Measurements from ENCODE around the gene PPIL3. TPM values are rescaled to one million over a fixed set of nuclear protein-coding genes. Genes with fewer than 3 reads are reported as not detected.

Gene PPIL3
- total RNA-seq, 1 donor from 2014 or later = 27.3 TPM

DNA sequence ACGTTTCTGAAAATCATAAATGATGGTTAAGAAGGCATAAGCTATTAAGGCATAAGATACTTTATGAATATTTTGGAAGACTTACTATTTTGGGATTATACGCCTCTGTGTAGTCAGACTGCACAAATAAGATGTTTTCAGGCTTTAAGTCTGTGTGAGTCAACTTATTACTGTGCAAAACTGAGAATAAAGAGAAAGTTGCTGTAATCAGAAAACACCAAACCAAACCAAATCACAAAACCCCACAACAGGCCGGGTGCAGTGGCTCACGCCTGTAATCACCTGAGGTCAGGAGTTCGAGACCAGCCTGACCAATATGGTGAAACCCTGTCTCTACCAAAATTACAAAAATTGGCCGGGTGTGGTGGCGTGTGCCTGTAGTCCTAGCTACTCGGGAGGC, 32.1 kb downstream of the PPIL3 start:
- Histone ChIP-seq H3K27ac (replicated peaks) (no peak overlapping the region), H3K36me3 (peaks cover 95% of the 10 kb centered on the region), H3K4me1 (peaks cover 63% of the 10 kb centered on the region), H3K27me3 (ENCODE audit: low read depth) (no peaks in the 10 kb centered on the region), H3K9me3 (replicated peaks) (no peaks in the 10 kb centered on the region), H3K4me3 (no peak overlapping the region)
- intact Hi-C loops (cut with micrococcal nuclease) = no loop called here
- DNase-seq = no peak
- TF ChIP-seq, protein P1, sequence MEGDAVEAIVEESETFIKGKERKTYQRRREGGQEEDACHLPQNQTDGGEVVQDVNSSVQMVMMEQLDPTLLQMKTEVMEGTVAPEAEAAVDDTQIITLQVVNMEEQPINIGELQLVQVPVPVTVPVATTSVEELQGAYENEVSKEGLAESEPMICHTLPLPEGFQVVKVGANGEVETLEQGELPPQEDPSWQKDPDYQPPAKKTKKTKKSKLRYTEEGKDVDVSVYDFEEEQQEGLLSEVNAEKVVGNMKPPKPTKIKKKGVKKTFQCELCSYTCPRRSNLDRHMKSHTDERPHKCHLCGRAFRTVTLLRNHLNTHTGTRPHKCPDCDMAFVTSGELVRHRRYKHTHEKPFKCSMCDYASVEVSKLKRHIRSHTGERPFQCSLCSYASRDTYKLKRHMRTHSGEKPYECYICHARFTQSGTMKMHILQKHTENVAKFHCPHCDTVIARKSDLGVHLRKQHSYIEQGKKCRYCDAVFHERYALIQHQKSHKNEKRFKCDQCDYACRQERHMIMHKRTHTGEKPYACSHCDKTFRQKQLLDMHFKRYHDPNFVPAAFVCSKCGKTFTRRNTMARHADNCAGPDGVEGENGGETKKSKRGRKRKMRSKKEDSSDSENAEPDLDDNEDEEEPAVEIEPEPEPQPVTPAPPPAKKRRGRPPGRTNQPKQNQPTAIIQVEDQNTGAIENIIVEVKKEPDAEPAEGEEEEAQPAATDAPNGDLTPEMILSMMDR (IDR thresholded peaks at IDR 0.05; ENCODE audit: borderline replicate concordance) = no peak

DNA sequence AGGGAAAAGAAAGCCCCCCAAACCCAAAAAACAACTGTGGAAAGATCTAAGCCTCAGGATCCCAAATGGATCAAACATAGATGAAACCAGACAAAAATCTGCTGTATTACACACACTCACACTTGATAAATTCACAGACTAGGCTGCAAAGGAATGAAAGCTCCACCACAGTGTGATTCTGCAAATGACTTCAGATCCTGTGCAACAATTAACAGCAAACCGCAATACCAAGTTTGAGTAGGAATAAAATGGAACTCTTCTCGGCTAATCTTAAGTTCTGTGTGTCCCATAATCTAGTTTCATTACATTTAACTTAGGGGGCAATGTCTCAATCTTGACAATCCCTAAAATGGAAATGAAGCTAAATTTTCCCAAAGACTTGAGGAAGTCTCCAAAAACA, 36.3 kb downstream of the PPIL3 start:
- H3K27ac ChIP-seq (replicated peaks) = no peak overlapping the region
- H3K4me1 ChIP-seq = peaks cover 21% of the 10 kb centered on the region
- no peak overlapping the region for H3K4me3 ChIP-seq
- no peaks in the 10 kb centered on the region for H3K9me3 ChIP-seq (replicated peaks)
- no peaks in the 10 kb centered on the region for H3K27me3 ChIP-seq (ENCODE audit: low read depth)
- TF ChIP-seq, protein P1 (IDR thresholded peaks at IDR 0.05; ENCODE audit: borderline replicate concordance) = no peak
- intact Hi-C loops (cut with micrococcal nuclease) = no loop called here
- no peak for DNase-seq
- H3K36me3 ChIP-seq = peaks cover 71% of the 10 kb centered on the region

- DNase-seq = no peak
- H3K36me3 ChIP-seq = peaks cover 62% of the 10 kb centered on the region
- intact Hi-C loops (cut with micrococcal nuclease) = no loop called here
- H3K27me3 ChIP-seq (ENCODE audit: low read depth) = no peaks in the 10 kb centered on the region
- TF ChIP-seq, protein P1 (IDR thresholded peaks at IDR 0.05; ENCODE audit: borderline replicate concordance) = no peak
- no peak overlapping the region for H3K4me3 ChIP-seq
- peaks cover 12% of the 10 kb centered on the region for H3K4me1 ChIP-seq
- no peak overlapping the region for H3K27ac ChIP-seq (replicated peaks)
- H3K9me3 ChIP-seq (replicated peaks) = no peaks in the 10 kb centered on the region
Observed at GRCh38 chr2:200851398-200852248, 37.3 kb downstream of the PPIL3 start.

DNA sequence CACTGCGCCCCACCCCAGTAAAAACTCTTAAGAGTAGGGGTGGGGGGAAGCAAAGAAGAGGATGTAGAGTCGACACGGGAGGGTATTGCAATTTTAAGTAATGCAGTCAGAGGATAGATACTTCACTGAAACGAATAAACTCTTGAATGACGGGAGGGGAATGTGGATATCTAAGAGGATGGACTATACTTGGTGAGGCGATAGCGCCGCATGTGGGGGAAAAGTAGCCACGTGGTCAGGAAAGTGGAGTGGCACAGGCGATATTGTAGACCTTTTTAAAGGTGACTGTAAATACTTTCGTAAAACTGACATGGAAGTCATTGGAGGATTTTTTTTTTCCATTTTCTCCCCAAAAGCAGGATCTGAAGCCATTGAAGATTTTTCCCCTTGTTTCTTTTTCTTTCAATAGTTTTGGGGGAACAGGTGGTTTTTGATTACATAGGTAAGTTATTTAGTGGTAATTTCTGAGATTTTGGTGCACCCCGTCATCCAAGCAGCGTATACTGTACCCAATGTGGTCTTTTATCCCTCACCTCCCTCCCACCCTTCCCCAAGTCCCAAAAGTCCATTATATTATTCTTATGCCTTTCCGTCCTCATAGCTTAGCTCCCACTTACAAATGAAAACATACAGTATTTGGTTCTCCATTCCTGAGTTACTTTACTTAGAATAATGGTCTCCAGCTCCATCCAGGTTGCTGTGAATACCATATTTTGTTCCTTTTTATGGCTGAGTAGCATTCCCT, 38.2 kb downstream of the PPIL3 start:
- peaks cover 2% of the 10 kb centered on the region for H3K4me1 ChIP-seq
- H3K27ac ChIP-seq (replicated peaks) = no peak overlapping the region
- no peaks in the 10 kb centered on the region for H3K27me3 ChIP-seq (ENCODE audit: low read depth)
- no peak overlapping the region for H3K4me3 ChIP-seq
- H3K36me3 ChIP-seq = peaks cover 52% of the 10 kb centered on the region
- DNase-seq = no peak
- no peaks in the 10 kb centered on the region for H3K9me3 ChIP-seq (replicated peaks)
- TF ChIP-seq, protein P1 (IDR thresholded peaks at IDR 0.05; ENCODE audit: borderline replicate concordance) = no peak
- intact Hi-C loops (cut with micrococcal nuclease) = no loop called here

GRCh38 chr2:200847939-200848338, 40.9 kb downstream of the PPIL3 start:
- H3K9me3 ChIP-seq (replicated peaks) = no peaks in the 10 kb centered on the region
- no peak overlapping the region for H3K27ac ChIP-seq (replicated peaks)
- intact Hi-C loops (cut with micrococcal nuclease) = no loop called here
- no peaks in the 10 kb centered on the region for H3K27me3 ChIP-seq (ENCODE audit: low read depth)
- TF ChIP-seq, protein P1 (IDR thresholded peaks at IDR 0.05; ENCODE audit: borderline replicate concordance) = no peak
- H3K36me3 ChIP-seq = peaks cover 25% of the 10 kb centered on the region
- H3K4me1 ChIP-seq = no peaks in the 10 kb centered on the region
- H3K4me3 ChIP-seq = no peak overlapping the region
- DNase-seq = no peak

Data from left ventricle myocardium inferior (tissue), 1 donor.